ENCODE data around the gene ZNRD2.

ZNRD2 gene

DNA sequence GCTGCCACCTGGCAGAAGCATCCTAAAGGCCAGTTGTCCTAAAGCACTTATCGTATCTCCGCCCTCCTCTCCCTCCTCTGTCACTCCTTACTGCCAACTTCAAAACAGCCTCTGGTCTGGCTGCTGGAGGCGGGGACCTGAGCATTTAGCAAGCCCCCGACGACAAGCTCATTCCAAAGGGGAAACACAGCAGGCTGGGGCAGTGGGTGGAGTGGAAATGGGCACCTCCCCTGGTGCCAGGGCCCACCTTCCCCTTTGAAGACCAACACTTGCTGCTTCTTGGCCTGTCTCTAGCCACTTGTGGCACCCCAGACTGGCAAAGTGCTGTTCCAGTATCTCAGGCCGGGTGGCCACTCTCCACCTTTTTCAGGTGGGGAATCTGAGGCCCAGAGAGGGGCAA lies 40.1 kb downstream of the ZNRD2 start:
- DNase-seq (ENCODE audit: low read depth, low spot score) = no peak

DNA sequence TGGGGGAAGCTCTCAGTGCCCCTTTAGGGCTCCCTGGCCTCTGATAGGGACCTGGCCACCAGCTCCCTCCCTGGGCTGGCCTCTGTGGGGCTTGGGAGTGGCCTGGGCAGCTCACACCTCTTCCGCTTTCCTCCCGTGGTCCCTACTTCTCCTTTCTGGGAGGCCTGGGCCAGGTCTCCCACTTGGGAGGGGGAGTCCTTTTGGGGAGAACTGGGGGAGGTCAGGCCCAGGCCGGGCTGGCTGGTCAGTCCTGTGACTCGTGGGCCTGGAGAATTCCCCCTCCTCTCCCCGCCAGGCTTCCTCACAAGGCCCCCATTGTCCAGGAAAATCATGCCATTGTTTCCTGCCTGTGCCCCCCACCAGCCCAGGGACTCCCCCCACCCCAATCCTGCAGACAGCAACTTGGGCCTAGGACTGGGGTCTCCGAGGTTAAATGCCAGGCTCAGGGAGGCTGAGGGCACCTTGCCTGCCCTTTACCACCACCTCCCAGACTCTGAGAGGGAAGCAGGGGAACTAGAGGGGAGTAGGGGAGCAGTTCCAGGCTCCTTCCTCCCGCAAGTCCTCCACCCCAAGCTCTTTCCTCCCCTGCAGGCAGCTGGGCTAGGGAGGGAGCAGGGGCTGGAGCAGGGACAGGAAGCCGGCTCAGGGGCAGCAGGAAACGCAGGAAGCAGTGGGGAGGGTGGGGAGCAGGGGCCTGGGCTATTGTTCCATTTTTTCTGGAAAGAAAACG lies 40.9 kb downstream of the ZNRD2 start:
- DNase-seq (ENCODE audit: low read depth, low spot score) = no peak

DNA sequence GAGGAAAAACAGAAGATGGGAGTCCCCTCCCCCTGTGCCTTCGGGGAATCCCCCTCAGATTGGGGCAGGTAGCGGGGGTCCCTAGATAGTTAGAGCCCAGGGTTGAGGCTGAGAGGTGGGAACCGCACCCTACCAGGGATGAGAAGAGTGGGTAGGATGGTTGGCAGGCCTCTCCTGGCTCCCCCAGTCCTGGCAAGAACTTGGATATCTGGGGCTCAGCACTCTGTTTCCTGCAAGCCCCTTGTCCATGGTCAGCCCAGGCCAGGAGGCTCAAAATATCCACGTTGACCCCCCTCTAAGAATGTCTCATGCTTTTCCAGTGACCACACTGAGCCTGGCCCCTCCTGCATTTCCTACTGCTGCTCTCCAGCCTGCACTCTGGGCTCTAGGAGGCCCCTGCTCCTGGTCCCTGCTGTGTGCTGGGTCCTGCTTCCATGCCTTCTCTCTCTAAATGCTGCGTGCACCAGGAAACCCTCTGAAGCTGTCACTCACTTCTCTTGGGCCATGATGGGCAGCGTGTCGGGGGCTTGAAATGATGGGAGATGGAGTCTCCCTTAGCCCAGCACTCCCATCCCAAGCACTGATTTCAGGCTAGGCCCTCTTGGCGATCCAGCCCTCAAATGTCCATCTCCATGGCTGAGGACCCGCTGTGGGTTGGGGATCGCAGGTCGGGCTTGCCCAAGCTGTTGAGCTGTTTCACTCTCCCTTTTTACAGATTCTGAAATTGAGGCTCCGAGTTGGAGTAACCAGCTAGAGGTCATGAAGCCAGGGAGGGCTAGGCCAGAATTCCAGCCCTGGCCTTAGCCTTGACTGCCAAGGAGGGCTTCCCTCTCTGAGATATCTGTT lies 41.7 kb downstream of the ZNRD2 start:
- DNase-seq (ENCODE audit: low read depth, low spot score) = no peak

DNA sequence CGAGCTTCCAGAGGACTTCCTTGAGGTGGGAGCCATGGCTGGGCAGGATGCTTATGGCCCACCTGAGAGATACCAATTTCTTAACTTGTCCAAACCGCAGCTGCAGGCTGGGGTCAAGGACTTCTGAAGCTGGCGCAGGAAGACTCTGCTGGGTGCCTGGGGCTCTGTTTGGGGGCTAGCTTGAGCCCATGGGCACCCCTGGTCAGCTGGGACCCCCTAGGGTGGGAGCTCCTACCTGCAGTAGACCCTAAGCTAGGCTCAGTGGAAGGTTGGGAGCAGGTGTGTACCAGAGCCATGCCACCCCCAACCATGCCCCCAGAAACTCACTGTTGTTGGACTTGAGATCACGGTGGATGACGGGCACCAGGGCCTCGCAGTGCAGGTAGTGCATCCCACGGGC lies 42.4 kb downstream of the ZNRD2 start:
- no peak for DNase-seq (ENCODE audit: low read depth, low spot score)

DNA sequence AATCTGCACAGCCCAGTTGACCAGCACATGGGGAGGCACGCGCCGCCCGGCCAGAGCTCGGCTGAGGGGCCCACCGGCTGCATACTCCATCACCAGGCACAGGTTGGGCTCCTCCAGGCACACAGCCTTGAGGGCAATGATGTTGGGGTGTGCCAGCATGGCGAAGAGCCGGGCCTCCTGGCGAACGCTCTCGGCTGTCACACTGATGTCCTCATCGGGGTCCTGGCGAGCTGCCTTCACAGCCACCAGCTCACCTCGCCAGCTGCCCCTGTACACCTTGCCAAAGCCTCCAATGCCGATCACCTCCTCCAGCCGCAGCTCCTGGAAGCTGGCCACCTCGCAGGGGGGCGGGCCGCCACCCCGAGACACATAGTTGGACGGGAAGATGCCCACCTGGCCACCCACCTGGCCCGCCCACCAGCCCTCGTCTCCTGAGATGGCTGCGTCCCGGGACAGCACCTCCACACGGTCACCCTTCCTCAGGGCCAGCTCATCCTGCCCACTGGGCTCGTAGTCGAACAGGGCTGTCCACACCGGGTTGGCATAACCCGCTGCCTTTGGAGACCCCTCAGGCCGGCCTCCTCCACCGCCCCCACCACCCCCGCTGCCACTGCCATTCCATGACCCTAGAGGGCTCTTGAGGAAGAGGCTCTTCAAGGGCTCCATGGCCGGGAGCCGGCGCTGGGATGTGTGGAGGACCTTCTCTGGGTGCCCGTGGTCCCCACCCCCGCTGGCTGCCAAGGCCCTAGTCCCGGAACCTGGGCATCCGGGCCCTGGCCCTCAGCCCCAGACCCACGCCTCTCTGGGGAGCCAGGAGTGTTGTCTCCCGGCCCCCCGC lies 43.0 kb downstream of the ZNRD2 start:
- no peak for DNase-seq (ENCODE audit: low read depth, low spot score)

DNA sequence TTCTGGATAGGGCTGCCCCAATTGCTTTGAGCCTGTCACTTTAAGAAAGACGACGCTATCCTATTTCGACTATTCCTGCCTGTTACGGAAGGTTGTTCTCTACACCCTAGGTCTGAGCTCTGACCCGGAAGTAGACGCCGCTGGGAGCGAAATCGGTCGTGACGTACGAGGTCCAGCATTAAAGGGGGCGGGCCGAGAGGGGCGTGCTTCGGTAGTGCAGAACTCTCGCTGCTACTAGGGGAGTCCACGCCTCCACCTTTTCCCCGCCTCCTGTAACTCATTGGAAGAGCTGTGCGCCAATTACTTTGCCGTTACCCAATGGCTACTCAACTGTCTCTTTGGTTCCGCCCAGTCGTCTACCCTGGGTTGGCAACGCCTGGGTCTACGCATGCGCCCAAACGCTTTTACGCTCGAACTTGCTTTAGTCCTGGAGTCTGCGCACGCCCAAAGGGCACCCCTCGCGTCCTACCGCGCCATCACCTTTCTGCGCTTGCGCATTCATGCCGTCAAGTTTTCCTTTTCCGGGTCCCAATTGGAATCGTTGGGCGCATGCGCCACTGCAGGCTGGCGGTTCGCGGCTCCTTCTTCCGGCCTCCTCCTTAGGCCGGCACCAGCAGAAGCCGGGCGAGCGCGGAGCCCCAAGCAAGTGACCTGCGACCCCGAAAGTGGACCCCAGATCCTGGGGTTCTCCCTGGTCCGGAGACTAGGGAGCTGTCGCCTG lies 45.1 kb downstream of the ZNRD2 start, which contains the start of gene PCNX3:
TSS of gene PCNX3 (plus strand) at position 548 of the 721 bp plus-strand sequence. CDS start 536 bp downstream, outside the sequence.
- DNase-seq (ENCODE audit: low read depth, low spot score) = peak; percentile 100

DNA sequence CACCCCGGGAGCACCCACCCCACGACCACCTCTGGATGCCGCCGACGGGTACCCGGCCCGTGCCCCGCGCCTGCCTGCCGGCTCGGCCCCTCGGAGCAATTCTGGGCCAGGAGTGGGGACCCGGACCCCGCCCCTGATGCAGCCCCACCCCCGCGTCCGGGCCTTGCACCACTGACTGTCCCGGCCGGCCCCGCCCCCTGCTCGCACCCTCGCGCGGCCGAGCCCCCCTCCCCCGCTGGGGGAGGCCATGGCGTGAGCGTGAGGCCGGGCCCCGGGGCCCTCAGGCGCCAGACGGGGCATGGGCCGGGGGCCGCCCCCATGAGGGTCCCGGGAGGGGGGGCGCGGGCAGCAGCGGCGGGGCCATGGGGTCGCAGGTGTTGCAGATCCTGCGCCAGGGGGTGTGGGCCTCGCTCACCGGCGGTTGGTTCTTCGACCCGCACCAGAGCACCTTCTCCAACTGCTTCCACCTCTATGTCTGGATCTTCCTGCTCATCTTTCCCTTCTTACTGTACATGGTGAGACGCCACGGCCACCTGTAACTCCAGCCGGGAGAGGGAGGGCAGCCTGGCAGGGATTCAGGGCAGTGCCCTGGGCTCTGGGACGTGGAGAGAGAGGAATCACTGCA lies 45.8 kb downstream of the ZNRD2 start:
- DNase-seq (ENCODE audit: low read depth, low spot score) = no peak

DNA sequence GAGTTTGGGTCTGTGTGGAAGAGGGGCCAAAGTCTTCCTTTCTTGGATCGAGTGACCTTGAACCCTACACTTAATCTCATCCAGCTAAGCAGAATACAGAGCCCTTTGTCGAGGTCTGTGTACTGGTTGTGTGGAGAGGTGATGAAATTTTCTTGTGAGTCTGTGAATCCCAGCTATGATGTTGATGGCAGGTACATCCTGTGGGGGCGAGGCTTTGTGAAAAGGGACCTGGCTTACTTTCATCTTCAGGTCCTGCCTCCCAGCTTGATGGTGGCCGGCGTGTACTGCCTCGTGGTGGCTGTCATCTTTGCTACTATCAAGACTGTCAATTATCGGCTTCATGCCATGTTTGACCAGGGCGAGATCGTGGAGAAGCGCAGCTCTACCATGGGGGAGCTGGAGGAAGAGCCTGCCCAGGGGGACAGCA lies 46.3 kb downstream of the ZNRD2 start:
- DNase-seq (ENCODE audit: low read depth, low spot score) = no peak

DNA sequence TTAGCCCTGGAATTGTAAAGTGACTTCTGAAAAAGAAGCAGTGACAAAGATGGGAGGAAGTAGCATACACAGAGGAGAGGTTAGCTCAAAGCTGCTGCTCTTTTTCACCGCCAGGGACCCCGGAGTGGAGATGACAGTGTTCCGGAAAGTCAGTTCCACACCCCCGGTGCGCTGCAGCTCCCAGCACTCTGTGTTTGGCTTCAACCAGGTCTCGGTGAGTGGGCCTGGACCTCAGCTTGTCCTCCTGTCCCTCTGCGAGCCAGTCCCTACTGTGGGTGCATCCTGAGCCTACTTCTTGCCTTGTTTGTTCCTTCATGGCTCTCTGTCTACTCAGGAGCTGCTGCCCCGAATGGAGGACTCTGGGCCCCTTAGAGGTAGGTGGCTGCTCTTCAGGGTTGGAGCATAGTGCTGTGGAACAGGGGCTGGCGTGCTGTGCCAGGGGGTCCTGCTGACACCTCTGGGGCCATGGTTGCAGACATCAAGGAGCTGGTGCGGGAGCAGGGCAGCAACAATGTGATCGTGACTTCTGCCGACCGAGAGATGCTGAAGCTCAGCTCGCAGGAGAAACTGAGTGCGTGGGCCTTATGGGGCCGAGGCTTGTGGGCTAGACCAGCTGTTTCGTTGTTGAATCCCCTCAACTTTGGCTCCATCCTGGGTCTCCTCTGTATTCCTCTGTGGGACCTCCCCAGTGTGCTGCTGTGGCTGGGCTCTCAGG lies 47.0 kb downstream of the ZNRD2 start:
- no peak for DNase-seq (ENCODE audit: low read depth, low spot score)

DNA sequence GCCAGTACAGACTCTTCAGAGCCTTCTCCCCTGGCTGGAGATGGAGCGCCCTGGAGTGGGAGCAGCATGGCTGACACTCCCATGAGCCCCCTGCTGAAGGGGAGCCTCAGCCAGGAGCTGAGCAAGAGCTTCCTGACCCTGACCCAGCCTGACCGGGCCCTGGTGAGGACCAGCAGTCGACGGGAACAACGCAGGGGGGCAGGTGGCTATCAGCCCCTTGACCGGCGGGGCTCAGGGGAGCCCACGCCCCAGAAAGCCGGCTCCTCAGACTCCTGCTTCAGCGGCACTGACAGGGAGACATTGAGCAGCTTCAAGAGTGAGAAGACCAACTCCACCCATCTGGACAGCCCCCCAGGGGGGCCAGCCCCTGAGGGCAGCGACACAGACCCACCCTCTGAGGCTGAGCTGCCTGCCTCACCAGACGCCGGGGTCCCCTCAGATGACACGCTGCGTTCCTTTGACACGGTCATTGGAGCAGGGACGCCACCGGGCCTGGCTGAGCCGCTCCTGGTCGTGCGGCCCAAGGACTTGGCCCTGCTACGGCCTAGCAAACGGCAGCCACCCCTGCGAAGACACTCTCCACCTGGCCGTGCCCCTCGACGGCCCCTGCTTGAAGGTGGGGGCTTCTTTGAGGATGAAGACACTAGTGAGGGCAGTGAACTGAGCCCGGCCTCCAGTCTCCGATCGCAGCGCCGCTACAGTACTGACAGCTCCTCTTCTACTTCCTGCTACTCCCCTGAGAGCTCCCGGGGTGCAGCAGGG lies 47.9 kb downstream of the ZNRD2 start:
- DNase-seq (ENCODE audit: low read depth, low spot score) = no peak

DNA sequence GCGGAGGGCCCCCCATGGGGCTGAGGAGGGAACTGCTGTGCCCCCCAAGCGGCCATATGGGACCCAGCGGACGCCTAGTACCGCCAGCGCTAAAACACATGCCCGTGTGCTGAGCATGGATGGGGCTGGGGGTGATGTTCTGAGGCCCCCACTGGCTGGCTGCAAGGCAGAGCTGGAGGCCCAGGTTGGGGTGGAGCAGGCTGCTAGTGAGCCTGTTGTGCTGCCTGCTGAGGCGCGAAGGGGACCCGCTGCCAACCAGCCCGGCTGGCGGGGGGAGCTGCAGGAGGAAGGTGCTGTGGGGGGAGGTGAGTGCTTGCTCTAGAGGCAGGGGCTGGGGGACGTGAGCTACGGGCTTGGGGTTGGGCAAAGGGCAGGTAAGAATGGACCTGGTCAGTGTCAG lies 48.5 kb downstream of the ZNRD2 start:
- no peak for DNase-seq (ENCODE audit: low read depth, low spot score)

DNA sequence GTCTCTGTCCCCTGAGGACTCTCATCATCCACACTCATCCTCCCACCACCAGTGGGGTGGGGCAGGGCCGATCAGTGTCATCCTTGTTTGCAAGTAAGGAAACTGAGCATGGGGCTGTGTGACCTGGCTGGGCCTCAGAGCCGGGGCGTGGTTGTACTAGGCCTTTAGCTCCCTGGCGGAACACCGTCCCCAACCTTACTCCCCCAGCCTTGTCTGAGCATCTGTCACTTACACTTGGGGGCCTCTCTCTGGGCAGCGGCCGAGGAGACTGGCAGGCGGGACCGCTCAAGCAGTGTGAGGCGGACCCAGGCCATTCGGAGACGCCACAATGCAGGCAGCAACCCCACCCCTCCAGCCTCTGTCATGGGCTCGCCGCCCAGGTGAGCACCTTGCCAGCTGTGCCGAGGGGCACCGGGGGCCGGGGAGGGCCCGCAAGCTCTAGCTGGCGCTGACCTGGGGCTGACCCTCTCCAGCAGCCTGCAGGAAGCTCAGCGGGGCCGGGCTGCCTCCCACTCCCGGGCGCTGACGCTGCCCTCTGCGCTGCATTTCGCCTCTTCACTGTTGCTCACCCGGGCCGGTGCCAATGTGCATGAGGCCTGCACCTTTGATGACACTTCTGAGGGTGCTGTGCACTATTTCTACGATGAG lies 49.1 kb downstream of the ZNRD2 start:
- DNase-seq (ENCODE audit: low read depth, low spot score) = no peak

DNA sequence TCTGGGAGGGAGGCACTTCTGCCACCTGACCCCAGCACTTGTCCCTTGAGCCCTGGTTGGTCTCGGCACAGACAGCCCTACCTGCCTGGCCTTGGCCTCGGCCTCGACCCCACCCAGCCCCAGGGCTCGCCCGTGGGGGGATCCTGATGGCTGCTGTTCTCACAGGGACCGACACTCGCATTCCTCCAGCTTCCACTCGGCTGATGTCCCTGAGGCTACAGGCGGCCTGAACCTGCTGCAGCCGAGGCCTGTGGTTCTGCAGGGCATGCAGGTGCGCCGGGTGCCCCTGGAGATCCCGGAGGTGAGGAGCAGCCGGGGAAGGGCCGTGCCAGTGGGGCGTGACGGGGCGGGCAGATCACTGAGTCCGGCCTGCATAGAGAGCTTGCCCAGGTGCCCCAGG lies 50.4 kb downstream of the ZNRD2 start:
- DNase-seq (ENCODE audit: low read depth, low spot score) = no peak

DNA sequence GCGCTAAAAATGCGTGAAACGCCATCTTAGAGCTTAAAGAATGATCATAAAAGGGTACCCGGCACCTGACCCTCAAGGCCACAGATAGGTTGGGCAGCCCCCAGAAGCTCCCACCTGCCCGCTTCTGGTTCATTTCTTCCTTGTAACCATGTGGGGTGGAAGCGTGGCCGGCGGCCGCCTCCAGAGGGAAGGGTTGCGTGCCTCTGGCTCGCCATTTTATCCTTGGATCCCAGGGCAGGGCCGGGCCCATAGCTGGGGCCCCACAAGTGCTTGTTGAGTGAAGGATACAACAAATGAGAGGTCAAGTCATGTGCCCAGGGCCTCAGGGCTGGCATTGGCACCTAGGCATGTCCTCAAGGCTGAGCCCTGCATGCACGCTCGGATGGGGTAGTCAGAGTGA lies 51.2 kb downstream of the ZNRD2 start:
- DNase-seq (ENCODE audit: low read depth, low spot score) = no peak
